WERI-Rb-1 (cell line): ENCODE data around the gene TMEM200B.

Source experiments
- DNase-seq: peaks from one replicate; pipeline ENCODE4 v3.0.0-alpha.2; 2020
- H3K27ac ChIP-seq: fragments of 250-450 bp; sonication (Bioruptor Pico); 2 replicates; pipeline ENCODE4 v1.5.1; 2020; ENCODE audit warnings: mild to moderate bottlenecking, moderate library complexity
- H3K27me3 ChIP-seq: fragments of 250-450 bp; sonication (Bioruptor Pico); 2 replicates; pipeline ENCODE4 v1.5.1; 2021; ENCODE audit warnings: mild to moderate bottlenecking, low read depth, moderate library complexity; ENCODE audit not compliant: insufficient read depth, severe bottlenecking
- H3K36me3 ChIP-seq: fragments of 250-450 bp; sonication (Bioruptor Pico); 2 replicates; pipeline ENCODE4 v1.5.1; 2020; ENCODE audit warnings: mild to moderate bottlenecking, moderate library complexity
- H3K4me3 ChIP-seq: 2 replicates; pipeline ENCODE4 v1.5.1; 2011; ENCODE audit warnings: low read depth, mild to moderate bottlenecking, control low read depth, low read length
- H3K9me3 ChIP-seq: fragments of 250-450 bp; sonication (Bioruptor Pico); 2 replicates; pipeline ENCODE4 v1.5.1; 2021; ENCODE audit warnings: mild to moderate bottlenecking, moderate library complexity; ENCODE audit not compliant: severe bottlenecking
- CTCF ChIP-seq: IDR thresholded peaks from 2 replicates; pipeline ENCODE4 v1.5.1; 2011; ENCODE audit warnings: low read depth, mild to moderate bottlenecking, control low read depth, inconsistent platforms, low read length

The TMEM200B gene

GRCh38 chr1:29120367-29120766 is 3.3 kb downstream of the TMEM200B start:
- no peak for TF ChIP-seq CTCF
- peaks cover 25% of the 10 kb centered on the region for H3K27me3 ChIP-seq
- no peak overlapping the region for H3K27ac ChIP-seq
- peaks cover 33% of the 10 kb centered on the region for H3K36me3 ChIP-seq
- H3K4me3 ChIP-seq, result no peak overlapping the region
- H3K9me3 ChIP-seq, result no peaks in the 10 kb centered on the region
- DNase-seq, result no peak

GRCh38 chr1:29119121-29119929 is 4.4 kb downstream of the TMEM200B start:
- H3K27ac ChIP-seq, result no peak overlapping the region
- H3K9me3 ChIP-seq, result no peaks in the 10 kb centered on the region
- no peak overlapping the region for H3K4me3 ChIP-seq
- DNase-seq, result no peak
- TF ChIP-seq CTCF, result no peak
- H3K27me3 ChIP-seq, result peaks cover 24% of the 10 kb centered on the region
- peaks cover 40% of the 10 kb centered on the region for H3K36me3 ChIP-seq

- no peak for TF ChIP-seq CTCF
- no peak for DNase-seq
- peaks cover 58% of the 10 kb centered on the region for H3K36me3 ChIP-seq
- no peak overlapping the region for H3K4me3 ChIP-seq
- H3K9me3 ChIP-seq, result no peaks in the 10 kb centered on the region
- H3K27me3 ChIP-seq, result peaks cover 10% of the 10 kb centered on the region
- no peak overlapping the region for H3K27ac ChIP-seq
Measured at GRCh38 chr1:29117381-29117780, 6.3 kb downstream of the TMEM200B start.

- Histone ChIP-seq H3K9me3 (no peaks in the 10 kb centered on the region), H3K27ac (no peak overlapping the region), H3K4me3 (no peak overlapping the region), H3K36me3 (peaks cover 78% of the 10 kb centered on the region), H3K27me3 (no peaks in the 10 kb centered on the region)
- TF ChIP-seq CTCF, result no peak
- no peak for DNase-seq
Measured at GRCh38 chr1:29114654-29115053, 9.0 kb downstream of the TMEM200B start.

GRCh38 chr1:29113413-29114117 is 10.1 kb downstream of the TMEM200B start:
- TF ChIP-seq CTCF, result no peak
- H3K36me3 ChIP-seq, result peaks cover 80% of the 10 kb centered on the region
- H3K4me3 ChIP-seq, result no peak overlapping the region
- DNase-seq, result no peak
- H3K27ac ChIP-seq, result no peak overlapping the region
- no peaks in the 10 kb centered on the region for H3K9me3 ChIP-seq
- H3K27me3 ChIP-seq, result no peaks in the 10 kb centered on the region
